Stimulated activated naive CD8-positive, alpha-beta T cell treated with anti-CD3 and anti-CD28 coated beads, Interleukin-15, Interleukin-2, amounts not matched to agents 100 U/mL and 50 U/mL, for 24 hours (primary cell): Measurements from ENCODE around the gene TMOD1.
A peak's percentile ranks its signal among the peaks of the same experiment; 100 is the strongest.

Source experiments
- ATAC-seq: fragments of 150-1000 bp; cut with Tn5 transposase; one replicate; pipeline ENCODE4 v1.10.0; 2021
- DNase-seq: peaks from one replicate; pipeline ENCODE4 v3.0.0; 2021

TMOD1 gene

DNA sequence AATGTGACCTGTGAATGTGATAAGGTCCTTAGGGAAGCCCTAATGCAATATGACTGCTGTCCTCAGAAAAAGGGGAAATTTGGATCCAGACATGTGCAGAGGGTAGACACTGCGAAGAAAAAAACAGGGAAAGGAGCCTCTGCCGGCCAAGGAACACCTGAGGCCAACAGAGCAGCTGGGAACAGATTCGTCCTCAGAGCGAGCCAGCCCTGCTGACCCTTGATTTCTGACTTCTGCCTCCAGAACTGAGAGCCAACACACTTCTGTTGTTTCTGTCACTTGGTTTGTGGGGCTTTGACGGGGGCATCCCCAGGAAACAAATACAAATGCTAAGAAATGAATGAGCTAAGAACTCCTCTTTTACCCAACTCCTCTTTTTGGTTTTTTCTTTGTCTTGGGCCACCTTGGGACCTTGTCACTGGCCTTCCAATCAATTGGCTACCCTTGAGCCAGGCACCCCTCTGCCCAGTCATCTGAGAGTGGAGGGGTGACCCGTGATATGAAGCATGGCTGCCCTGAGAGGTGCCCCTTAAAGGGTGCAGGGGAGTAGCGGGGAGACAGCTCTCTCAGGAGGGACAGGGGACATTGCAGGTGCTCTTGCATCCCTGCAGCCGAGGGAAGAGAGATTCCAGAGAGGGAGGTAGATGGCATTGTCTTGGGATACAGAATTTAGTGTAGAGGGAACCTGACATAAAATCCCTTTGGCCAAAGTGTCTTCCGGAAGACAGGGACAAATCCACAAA is 16.9 kb downstream of the TMOD1 start:
- ATAC-seq, result no peak
- DNase-seq, result no peak

DNA sequence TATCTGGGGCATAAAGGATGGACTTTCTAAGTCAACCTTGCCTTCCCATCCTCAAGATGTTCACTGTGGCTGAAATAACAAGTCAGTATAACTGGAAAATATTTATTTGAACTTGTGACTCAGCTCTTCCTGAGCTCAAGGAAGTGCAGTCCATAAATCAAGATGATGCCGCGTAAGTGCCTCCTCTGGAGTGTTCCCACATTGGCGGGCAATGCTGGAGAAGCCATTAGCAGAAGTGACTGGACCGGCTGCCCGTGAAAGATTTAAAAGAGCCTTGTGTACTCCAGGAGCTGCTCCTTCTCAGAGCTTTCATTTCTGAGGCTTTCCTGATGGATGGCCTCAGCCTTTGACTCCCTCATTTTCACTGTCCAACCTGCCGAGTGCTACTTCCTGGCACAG is 17.4 kb downstream of the TMOD1 start:
- ATAC-seq (no peak), DNase-seq (no peak)

DNA sequence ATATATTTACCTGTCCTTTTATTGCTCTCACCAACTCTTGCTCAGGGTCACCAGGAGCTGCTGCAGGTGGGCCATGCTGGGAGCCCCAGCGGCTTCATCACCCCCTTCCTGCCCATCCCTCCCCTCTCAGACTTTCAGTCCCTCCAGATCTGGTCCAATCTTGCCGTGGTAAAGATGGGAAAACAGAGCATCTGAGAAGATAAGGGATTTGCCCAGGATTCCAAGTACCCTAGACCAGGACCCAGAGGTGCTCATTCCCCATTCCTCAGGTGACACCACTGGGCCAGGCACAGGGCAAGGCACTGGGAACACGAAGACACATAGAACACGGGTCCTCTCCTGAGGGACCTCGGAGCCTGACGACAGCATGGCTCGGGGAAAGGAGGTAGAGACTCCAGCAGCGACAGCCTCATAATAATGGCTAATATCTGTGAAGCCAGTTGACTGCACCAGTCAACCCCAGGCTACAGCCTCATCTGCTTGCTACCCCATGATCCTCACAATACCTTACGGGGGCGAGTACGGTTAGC is 18.0 kb downstream of the TMOD1 start:
- DNase-seq (no peak), ATAC-seq (no peak)

DNA sequence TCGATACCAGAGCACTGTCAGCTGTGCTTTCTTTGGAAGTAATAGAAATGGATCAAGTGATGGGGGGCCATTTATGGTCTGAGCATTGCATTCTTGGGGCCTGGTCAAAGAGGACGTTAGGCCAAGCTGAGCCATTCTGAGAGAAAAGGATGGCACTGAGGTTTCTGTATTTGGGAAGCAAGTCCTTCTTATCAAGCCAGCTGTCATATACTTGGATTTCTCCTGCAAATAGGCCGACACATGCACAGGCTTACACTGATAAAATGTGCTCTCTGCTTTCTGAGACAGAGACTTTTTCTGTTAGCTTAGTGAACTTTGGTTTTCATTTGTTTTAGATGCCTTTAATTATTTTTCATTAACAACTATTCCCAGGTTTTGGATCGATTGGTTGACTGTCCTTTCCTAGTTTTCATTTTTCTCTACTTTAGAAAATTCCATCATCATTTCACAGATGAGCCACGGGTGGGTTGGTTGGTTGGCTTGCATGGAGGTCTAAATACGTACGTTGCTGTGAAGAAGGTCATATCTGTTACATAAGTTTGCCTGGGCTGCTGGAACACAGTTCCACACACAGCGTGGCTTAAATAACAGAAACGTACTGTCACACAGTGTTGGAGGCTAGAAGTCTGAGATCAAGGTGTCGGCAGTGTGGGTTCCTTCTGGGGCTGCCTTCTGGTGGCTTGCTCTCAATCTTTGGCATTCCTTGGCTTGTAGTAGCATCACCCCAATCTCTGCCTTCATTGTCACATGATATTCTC is 20.3 kb downstream of the TMOD1 start:
- no peak for ATAC-seq
- no peak for DNase-seq

DNA sequence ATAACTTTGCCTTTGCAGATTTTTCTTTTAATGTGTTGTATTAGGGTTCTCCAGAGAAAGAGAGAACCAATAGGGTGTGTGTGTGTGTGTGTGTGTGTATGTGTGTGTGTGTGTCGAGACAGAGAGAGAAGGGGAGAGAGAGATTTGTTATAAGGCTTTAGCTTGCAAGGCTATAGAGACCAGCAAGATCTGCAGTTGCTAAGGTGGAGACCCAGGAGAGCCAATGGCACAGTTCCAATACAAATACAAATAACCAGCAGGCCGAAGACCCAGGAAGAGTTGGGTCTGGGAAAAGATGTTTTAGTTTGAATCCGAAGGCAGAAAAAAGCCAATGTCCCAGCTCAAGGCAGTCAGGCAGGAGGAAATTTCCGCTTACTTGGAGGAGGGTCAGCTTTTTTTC is 23.0 kb downstream of the TMOD1 start:
- DNase-seq (no peak), ATAC-seq (no peak)

DNA sequence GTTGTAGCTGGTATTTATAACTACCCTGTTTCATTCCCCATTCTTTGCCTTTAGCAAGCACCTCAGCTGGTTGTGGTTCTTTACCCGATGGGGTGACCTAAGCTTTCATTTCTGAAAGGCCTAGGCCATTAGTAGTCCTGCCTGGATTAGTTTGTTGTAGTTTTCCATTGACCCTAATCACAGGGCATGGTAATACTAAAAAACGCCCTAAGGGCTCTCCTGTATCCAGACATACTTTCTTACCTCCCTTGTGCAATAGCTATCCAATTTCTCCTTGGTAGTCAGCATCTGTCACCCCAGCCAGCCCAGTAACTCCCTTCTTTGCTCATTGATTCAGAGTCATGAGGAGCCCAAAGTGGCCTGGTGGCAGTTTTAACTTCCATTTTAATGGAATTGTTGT is 24.0 kb downstream of the TMOD1 start:
- no peak for ATAC-seq
- no peak for DNase-seq

DNA sequence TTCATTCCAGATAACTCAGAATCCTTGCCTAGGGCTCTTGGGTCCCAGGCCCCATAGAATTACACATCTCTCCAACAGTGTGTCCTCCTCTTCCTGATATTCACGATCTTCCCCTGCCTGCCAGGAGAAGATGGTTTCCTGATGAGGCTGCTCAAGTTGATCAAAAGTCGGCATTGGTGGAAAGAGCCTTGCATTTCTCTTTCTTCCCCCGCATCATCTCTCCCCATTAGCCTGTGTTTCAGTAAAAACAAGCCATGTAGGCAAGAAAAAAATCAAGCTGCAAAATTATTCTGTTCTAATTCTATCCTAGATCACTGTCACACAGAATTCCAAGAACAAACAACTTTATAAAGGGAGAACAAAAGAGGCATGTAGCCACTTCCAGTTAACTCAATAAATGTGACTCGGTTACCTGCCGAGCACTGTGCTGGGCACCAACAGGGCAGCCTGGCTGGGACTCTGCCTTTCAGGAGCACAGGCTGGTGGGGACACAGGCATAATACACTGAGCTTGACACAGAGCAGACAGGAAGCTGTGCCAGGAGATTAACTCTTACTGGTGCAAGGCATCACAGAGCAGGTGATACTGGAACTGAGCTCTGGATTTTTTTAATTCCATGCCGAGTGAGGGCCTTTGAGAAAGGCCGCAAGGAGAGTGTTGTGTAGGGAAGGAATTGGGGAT is 25.6 kb downstream of the TMOD1 start:
- DNase-seq (no peak), ATAC-seq (no peak)

DNA sequence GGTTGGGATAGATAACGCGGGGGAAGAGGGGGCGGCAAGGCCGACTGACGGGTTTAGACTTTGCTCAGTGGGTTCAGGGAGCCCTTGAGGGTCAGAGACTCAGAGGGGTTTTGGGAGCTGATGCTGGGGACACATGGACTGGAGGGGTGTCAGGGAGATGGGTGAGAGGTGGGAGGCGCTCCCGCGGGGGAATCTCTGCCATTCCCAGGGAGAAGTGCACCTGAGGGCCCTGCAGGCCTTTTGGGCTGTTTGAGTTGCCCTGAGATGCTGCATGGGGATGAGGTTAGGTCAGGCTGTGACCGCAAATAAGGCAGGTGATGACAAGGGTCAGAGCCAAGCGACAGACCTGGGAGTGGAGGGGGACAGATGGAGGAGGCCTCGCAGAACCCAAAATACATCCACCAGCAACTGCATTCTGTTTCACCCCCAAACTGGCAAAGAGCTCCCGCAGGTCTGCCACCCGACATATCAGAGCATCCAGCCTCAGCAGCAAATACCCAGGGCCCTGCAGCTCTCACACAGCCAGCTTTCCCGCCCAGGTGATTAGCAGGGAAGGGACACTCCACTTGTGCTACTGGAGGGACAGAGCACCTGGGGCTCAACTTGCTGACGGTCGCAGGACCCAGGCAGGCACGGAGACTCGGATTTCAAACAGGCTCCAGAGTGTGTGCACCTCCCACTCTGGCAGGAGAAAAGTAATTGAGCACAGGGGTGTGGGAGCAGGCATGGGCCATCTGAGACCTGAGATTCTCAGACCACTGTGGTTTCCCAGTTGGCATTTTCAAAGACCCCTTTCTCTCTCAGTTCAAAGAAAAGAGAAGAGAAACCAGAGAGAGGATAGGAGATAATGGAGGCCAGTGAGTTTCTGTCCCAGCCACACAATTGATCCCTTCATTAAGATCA is 26.4 kb downstream of the TMOD1 start:
- no peak for ATAC-seq
- DNase-seq, result no peak

DNA sequence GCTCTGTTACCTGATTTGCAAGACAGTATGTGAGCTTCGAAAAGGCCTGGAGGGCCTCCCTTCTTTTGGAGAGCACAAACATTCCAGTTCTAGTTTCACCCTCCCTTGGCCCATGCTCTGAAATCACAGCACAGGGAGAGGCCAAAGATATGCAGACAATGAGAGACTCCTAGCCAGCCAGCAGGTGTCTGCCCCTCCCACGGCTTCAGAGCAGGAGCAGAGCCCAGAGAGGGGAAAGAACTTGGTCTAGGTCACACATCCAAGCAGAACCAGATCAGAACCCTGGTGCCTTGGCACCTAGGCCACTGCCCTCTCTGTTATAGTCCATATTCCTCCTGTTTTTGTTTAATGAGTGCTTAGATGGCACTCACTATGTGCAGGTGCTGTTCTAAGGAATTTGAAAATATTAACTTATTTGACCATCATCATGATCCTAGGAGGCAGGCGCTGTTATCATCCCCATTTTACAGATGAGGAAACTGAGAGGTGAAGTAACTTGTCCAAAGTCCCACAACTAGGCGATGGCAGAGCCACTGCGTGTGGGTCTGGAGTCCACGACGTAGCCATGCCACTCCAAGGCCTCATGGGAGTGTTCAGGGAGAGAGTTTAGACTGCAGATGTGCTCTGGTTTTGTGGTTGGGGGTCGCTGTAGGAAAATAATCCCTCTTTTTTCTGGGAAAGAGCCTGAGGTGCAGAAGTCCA is 27.2 kb downstream of the TMOD1 start:
- ATAC-seq, result no peak
- DNase-seq, result no peak

DNA sequence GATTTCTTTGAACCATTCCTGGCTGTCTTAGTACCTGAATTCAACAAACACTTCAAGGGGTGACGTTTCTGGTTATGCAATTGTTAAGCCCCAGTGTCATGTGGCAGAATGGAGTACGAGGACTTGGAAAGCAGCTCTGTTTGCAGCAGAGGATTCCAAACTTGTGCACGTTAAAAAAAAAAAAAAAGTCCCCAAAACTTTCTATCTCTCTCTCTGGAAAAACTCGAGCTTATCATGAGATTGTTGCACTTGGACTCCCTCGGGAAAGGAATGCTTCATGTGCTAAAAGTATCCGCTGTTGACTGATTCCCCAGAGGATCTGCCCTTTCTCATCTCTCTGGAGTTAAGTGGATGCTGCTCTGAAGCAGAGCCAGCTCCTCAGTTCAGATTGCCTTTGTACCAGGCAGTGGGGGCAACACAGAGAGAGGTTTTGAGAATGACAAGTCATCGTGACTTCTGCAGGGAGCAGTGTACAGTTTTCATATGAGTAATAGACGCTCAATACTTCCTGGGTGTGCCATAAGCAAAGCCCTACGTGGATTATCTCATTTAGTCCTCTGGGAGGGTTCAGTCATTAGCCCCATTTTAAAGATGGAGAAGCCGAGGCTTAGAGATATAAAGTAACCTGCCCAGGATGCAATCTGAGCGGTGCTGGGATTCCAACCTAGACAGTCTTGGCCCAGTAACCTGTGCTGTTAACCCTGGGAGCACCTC is 28.1 kb downstream of the TMOD1 start:
- ATAC-seq (peak; percentile 67), DNase-seq (no peak)

DNA sequence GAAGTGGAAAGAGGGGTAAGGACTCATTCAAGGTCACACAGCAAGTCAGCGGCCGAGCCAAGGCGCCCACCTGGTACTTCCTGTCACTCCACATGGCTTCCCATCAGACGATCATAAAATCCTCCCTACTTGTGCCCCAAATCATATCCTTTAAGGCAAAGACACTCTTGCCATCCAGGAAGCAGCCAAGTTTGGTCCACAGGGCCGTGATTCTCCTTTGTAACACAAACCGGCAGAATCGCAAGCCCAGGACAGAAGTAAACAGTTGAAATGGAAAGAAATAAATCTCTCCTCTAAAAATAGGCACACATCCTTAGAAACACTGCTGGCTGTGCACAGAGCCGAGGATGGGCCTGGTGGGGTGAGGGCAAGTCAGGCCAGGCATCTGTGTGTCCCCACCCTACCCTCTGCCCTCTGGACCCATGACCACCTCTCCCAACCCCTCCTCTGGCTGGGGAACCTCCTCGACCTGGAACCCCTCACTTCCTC is 30.5 kb downstream of the TMOD1 start:
- ATAC-seq (no peak), DNase-seq (no peak)

DNA sequence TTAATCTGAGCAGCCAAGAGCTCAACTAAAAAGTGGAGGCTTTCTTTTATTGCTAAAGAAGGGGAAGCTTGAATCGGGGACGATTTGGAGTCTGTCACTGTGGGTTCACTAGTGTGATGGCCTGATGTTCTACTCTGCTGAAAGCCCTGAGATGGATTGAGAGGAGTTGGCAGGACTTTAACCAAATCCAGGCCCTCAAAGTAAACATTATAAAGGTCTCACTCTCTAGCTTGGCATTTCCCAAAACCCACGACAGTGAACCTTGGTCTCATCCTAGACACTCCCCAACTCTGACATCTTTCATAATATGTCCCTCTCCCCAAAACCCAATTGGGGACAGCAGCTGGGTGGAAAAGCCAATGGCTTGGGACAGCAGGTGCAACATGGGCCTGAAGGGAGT is 32.7 kb downstream of the TMOD1 start:
- no peak for ATAC-seq
- no peak for DNase-seq

DNA sequence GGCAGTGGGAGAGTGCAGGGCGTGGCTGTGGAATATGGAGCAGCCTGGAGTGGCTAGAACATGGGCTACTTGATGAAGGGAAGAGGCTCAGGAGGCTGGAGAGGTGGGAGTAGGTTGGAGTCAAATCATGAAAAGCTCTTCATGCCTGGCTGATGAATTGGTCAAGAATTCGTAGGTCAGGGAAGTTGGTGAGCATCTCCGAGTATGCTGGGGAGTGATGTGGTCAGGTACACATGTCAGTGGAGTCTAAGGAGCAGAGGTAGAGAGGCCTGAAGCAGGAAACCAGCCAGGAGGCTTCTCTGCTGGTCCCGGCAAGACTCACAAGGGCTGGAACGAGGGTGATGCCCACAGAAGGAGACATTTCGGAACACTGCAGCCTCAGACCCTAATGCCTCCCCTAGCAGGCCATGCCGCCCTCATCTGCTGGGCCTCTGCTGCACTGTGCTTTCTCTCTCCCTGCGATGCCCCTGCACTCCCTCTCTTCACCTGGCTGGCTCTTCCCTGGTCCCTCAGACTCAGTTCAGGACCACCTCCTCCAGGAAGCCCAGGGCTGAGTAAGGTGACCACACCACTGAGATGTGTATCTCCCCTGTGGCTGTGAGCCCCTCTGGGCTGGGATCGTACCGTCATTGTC is 33.6 kb downstream of the TMOD1 start:
- ATAC-seq (no peak), DNase-seq (no peak)

DNA sequence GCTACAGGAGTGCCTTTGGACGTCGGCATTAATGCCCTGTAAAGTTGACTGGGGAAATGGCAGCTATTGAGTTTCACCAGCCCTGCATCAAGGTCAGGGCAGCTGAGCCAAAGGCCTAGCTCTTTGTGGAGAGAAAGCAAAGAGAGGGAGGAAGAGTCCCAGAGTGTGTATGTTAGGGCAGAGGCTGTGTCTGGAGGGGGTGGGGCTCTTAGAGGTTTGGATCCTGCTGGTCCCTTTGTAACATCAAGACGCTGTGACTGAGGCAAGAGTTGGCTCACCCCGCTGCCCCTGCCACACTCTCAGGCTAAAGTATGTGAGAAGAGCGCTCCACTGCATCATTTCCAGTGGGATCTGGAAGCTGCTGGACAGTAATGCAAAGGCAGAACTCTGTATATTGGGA is 34.3 kb downstream of the TMOD1 start:
- ATAC-seq (no peak), DNase-seq (no peak)

DNA sequence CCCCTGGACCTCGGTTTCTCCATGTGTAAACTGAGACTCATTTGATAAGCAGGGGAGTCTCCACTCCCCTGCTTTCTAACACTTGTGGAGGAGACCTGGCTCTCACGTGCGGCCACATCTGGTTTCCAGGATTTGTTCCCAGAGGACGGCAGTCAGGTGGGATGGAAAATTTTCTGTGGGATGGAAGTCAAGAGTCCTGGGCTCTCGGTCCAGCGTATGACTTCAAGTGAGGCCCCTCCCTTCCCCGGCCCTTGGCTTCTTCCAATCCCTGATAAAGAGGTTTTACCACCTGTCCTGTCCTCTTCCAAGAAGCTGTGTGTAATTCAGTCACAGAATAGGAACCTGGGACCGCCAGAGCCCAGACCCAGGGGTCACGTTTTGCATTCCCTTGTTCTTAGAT is 35.0 kb downstream of the TMOD1 start:
- ATAC-seq, result no peak
- DNase-seq, result no peak

DNA sequence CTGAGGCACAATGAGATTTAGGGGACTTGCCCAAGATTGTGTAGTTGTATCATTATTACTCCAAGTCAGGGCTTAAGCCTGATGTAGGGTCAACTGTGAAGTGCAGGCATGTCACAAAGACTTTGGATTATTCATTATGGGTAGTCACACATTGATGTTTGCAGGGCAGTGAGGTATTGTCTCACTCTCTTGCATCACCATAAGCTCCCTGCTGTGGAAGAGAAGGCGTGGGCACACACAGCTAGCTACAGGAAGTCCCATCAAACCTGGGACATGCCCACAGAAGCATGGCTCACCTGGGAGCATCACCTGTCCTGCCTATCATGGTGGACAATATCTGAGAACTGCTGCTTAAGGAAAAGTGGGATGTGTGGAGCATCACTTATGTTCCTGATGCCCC is 42.1 kb downstream of the TMOD1 start:
- DNase-seq (no peak), ATAC-seq (no peak)

DNA sequence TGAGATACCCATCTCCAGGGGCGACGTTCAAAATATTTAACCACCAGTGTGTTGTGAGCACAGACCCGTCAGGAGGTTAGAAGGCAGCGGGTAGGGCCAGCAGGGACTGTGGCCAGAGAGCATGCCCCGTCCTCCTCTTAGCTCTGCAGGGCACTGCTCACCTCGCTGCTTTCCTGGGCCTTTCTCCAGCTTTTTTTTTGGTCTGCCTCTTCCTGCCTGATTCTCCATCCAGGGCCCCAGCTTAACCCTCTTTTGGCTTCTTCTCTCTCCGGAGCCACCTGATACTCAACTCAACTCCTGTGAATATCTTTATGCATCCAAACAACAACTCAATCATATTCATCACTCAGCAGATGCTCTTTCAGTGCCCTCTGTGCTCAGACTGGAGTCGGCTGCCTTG is 44.0 kb downstream of the TMOD1 start:
- DNase-seq, result no peak
- ATAC-seq, result no peak

DNA sequence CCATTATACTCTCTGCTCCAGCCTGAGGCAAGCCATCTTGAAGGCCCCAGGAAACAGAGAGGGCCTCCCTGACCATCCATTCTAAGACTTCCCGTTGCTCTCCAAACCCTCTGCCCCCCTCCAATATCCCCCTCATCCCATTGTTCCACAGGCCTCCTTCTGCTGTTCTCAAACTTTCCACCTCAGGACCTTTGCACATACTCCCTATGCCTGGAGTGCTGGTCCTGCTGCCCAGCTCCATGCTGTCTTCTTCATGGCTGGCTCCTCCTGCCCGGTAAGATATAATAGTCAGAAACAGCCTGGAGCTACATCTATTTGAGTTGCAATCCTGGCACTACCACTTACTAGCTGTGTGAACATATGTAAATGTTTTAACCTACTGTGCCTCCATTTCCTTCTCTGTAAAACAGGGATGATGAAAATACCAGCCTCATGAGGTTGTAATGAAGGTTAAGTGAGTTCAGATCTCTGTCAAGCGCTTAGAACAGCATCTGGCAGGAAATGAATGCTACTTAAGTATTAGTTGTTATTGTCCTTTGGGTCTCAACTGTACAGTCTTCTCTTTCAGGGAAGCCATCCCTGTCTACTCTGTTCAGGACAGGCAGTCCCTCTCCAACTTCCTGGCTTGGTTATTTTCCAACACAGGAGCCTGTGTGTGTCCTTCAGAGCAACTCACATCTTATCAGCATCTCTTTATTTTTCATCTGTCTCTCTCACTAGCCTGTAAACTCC is 45.8 kb downstream of the TMOD1 start:
- DNase-seq (no peak), ATAC-seq (no peak)

DNA sequence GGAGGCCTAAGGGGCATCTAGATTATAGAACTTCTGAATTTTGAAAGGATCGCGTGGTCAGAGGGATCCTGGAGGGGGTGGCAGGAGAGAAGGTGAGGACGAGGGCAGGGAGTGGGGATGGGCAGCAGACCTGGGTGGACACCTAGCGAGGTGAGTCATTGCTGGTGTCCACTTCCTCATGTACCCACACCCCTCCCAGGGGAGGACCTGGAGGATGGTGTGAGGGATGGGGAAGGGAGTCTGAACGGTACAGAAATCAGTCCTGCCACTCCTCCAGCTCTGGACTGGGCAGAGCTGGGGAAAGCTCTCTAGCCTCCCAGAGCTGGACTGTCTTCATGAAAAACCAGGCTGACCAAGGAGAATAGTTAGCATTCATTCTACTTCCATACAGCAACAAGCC is 46.9 kb downstream of the TMOD1 start:
- no peak for ATAC-seq
- DNase-seq, result no peak
